GM13976 (cell line): Measurements from ENCODE around the gene RPS3.

ENCODE experiments used
- DNase-seq: peaks from one replicate; pipeline ENCODE4 v3.0.0; 2012; ENCODE audit warnings: low spot score
- in situ Hi-C: fragments of 300-500 bp; cut with MboI; formaldehyde crosslinking; loops from one replicate; pipeline ENCODE4 v1.12.0; 2022; ENCODE audit warnings: low sequenced_read_pairs, mixed read lengths, inconsistent platforms; ENCODE audit not compliant: unreplicated experiment
- TF ChIP-seq, protein P1 (sequence below): IDR thresholded peaks from 2 replicates; pipeline ENCODE4 v1.5.1; 2012; ENCODE audit warnings: borderline replicate concordance, mild to moderate bottlenecking; ENCODE audit not compliant: insufficient read depth; ENCODE audit errors: extremely low read depth, missing control alignments, control extremely low read depth

RPS3 gene

DNA sequence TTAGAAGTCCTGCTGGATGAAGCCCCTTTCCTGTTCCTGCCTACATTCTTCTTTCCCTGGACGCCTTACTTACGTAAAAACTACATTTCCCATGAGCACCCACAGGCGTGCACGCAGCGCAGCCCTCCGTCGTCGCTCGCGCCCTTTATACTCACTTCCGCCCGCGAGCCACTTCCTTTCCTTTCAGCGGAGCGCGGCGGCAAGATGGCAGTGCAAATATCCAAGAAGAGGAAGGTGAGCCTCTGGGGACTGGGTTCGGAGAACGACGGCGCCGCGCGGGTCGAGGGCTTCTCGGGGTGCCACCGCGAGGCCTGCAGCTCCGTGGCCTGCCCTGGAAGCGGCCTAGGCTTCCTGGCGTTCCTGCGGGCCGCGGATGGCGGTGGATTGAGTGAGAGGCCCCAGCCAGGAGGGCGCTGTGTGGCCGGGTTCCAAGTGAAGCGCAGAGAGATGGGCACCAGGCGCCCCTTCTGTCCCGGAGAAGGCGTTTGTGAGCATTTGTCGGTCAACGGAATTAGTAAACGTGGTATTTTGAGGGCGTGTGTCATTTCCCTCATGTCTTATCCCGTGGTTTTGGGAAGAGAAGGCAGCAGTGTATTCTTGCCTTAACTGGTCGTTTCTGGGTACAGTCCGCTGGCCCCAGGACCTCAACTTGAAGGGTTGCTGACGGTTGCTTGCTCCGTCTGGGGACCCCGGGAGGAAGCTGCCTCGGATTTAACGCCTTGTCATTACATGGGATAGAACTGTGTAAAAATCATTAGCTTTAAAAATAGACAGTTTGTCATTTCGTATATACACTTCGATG lies at the start of gene RPS3:
TSS of gene RPS3 (plus strand) at position 175 of the 802 bp plus-strand sequence. CDS start at position 205, 30 bp downstream.
- peak; percentile 95 for DNase-seq
- in situ Hi-C loops, result no loop called here
- TF ChIP-seq, protein P1, sequence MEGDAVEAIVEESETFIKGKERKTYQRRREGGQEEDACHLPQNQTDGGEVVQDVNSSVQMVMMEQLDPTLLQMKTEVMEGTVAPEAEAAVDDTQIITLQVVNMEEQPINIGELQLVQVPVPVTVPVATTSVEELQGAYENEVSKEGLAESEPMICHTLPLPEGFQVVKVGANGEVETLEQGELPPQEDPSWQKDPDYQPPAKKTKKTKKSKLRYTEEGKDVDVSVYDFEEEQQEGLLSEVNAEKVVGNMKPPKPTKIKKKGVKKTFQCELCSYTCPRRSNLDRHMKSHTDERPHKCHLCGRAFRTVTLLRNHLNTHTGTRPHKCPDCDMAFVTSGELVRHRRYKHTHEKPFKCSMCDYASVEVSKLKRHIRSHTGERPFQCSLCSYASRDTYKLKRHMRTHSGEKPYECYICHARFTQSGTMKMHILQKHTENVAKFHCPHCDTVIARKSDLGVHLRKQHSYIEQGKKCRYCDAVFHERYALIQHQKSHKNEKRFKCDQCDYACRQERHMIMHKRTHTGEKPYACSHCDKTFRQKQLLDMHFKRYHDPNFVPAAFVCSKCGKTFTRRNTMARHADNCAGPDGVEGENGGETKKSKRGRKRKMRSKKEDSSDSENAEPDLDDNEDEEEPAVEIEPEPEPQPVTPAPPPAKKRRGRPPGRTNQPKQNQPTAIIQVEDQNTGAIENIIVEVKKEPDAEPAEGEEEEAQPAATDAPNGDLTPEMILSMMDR, result peak; percentile 22

DNA sequence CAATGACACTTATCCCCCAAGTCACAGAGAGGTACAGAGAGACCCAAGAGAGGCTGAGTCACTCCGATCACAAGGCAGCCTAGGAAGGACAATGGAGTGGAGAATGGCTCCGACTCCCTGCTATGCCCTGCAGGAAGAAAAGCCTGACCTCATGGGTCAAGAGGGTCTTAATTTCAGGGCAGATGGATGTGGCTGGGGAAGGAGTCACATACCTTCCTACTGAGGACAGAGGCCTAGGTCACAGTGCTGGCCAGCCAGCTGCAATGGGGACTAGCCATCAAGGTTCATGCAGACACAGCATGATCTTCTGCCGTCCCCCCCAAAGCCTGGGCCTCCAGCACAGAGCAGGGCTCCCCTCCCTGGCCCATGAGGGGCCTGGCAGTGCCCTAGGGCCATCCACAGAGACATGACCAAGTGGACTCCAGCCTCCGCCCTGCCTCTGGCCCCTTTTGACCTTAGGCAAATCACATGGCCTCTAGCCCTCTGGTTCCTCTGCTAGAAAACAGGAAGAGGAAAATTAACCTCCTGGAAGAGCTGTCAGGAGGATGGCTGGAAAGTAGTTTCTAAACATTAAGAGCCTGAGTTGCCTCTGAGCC lies 49.7 kb upstream of the RPS3 start:
- in situ Hi-C loops, result no loop called here
- no peak for DNase-seq
- TF ChIP-seq, protein P1, result no peak

DNA sequence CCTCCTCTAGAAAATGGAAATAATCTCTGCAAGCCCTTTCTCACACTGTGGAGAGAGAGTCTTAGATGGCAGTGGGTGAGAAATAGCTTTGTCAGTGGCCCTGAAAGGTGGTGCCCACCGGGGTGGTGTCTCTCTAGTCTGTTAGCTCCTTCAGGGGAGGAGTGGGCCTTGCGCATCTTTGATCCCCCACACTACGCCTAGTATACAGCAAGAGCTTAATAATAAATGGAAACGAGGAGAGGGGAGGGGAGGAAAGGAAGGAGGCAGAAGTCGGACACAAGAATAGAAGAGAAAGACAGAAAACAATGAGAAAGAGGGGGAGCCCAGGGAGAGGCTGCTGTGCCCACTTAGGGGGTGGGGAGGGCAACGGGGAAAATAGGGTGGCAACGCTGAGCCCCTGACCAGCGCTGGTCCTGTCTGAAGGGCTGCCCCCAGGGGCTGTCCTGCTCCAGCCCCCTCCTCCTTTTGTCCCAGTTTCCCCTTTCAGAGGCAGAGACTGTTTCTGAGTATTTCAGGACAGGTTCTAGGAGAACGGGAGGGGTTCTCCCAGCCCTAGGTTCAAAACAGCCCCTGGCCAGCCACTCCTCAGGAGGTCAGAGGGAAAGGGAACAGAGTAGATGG lies 49.1 kb upstream of the RPS3 start:
- in situ Hi-C loops, result no loop called here
- TF ChIP-seq, protein P1, result no peak
- DNase-seq, result no peak

DNA sequence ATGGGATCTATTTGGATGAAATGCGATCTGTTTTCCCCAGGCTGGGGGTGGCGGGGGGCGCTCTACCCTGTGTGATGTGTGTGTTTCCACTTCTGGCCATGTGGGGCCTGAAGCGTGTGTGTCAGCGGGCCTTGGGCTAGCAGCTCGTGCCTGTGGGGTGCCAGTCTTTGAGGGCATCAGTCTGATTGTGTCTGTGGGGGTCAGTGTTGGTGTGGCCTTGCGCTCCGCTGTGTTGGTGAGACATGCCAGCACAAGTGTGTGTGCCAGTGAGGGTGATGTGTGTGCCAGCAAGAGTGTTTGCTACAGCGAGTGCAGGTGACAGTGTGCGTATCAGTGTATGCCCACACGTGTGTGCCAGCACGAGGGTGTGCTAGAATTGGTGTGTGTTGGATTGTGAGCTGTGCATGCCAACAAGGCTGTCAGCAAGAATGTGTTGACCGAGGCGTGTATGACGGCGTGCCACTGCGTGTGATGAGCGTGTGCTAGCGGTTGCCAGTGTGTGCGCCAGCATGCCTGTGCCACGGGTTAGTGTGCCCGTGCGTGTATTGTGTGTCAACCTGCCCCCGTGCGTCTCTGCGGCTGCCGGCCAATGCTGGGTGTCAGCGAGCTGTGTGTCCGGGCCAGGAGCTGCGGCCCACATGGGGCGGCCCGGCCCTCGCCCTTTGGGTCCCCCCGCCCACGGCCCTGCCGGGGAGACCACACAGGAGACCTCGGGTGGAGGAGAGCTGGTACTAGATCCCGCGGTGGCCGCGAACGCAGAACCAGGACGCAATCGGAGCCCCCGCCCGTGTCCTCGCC lies 48.4 kb upstream of the RPS3 start:
- DNase-seq, result no peak
- TF ChIP-seq, protein P1, result no peak
- in situ Hi-C loops, result no loop called here

DNA sequence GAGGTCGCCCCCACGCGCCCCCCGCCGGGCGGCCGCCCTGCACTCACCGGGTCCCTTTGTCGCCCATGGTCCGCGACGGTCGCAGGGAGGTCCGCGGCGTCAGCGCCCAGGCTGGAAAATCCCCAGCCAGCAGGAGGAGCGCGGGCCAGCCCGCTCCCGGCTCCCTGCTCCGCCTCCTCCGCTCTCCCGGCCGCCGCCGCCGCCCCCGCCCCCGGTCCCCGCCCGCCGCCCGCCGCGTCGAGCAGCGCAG lies 47.9 kb upstream of the RPS3 start, which contains the start of gene ARRB1:
TSS of gene ARRB1 (minus strand) at position 121 of the 250 bp plus-strand sequence. CDS start at position 67, 54 bp downstream.
- TF ChIP-seq, protein P1, result no peak
- in situ Hi-C loops, result no loop called here
- DNase-seq, result peak; percentile 77
